ENCODE results near the gene OTULIN. TPM values are rescaled to one million over a fixed set of nuclear protein-coding genes. Genes with fewer than 3 reads are reported as not detected.

OTULIN gene
- polyA plus RNA-seq, 1 of the 3 experiments (the other 2 are of a cell fraction), result 6.6 TPM

DNA sequence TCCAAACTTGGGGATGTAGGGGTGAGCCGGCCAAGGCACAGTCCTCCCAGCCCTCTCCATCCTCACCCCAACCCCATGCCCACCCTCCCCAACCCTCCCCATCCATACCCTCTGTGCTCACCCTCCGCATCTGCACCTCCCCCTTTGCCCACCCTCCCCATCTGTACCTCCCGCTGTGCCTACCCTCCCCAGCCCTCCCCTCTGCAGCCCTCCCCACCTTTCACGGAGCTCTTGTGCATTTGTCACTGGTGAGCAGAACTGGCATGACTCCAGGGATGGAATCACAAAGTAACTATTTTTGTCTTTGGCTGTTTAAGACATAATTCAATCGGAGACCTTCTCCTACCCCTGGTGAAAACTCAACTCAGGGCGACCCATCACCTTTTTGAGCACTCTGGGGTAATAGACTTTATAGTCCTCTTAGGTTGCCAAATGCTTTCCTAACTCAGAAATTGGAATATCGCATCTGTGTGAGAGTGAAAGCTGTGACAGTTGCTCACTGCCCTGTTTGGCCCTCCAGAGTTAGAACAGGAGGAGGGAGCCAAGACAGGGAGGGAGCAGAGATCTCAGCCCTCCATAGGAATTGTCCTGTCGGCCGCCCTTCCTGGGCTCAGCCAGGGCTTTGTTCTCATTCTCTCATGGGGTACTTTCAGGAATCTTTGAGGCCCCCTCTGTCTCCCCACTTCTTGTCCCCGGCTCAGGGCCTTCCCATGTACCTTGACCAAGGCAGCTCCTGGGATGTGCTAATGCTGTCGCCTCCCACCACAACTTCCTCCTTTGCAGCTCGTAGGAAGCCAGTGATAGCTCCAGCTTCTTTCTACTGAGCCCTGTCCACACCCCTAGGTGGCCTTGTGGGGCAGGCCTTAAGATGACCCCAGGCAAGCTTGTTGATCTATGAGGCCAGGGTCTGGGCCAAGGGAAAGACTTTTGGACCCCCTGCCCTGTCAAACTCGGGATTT is 36.2 kb downstream of the OTULIN start:
- WGBS (ENCODE audit: low lambda C conversion rate), result 78% methylated on average over 13 of the region's 13 CpGs

More for the DNA sequence above, 36.2 kb downstream of the OTULIN start:
- H3F3A ChIP-seq (replicated peaks; ENCODE audit: insufficient read depth), result peaks cover 3% of the 10 kb centered on the region
- peaks cover 0 to under 1% of the 10 kb centered on the region in 2 experiments; a peak in 1 of 4 replicates for H3K4me1 ChIP-seq (ENCODE audit: control insufficient read depth in 1 of 2, insufficient read depth in 2 of 2, low read depth in 1 of 2, low read length in 1 of 2)
- H3K4me3 ChIP-seq (ENCODE audit: low read depth in 2 of 2, low read length in 1 of 2), result no peak overlapping the region
- H3K79me2 ChIP-seq (ENCODE audit: insufficient read depth), result 0 out of 2 replicates have a peak, but pooled peaks cover 3% of the 10 kb centered on the region
- ChIA-PET CTCF (interaction anchor here (1.2 to 1.3 kb wide), 2 partner anchors 302 to 303 kb away, joined by 3 to 5 read pairs; no protein-coding TSS in a partner anchor), POLR2A (no interaction called here)
- no peak overlapping the region for H2AFZ ChIP-seq (ENCODE audit: low read depth)
- no peaks in the 10 kb centered on the region for H3K9me3 ChIP-seq
- TF ChIP-seq SMC3 (IDR thresholded peaks at IDR 0.05; ENCODE audit: low read depth, low read length) (no peak), NRF1 (IDR thresholded peaks at IDR 0.05; ENCODE audit: low read depth, low read length) (no peak), TAF1 (IDR thresholded peaks at IDR 0.05; ENCODE audit: borderline replicate concordance, low read depth, low read length) (no peak), RXRA (IDR thresholded peaks at IDR 0.05; ENCODE audit: borderline replicate concordance, low read depth) (no peak), POLR2AphosphoS5 (IDR thresholded peaks at IDR 0.05; ENCODE audit: low read depth, low read length) (no peak), SIN3A (IDR thresholded peaks at IDR 0.05; ENCODE audit: borderline replicate concordance, low read depth, low read length) (no peak), RFX5 (IDR thresholded peaks at IDR 0.05; ENCODE audit: low read length) (no peak), RAD21 (IDR thresholded peaks at IDR 0.05; ENCODE audit: low read length) (no peak), RCOR1 (IDR thresholded peaks at IDR 0.05; ENCODE audit: low read length) (no peak), GATA2 (CRISPR knock-in tag; IDR thresholded peaks at IDR 0.05) (no peak), EZH2phosphoT487 (IDR thresholded peaks at IDR 0.05; ENCODE audit: borderline replicate concordance, low read depth) (no peak), NFIC (IDR thresholded peaks at IDR 0.05; ENCODE audit: borderline replicate concordance) (no peak)
- TF ChIP-seq, protein P1, sequence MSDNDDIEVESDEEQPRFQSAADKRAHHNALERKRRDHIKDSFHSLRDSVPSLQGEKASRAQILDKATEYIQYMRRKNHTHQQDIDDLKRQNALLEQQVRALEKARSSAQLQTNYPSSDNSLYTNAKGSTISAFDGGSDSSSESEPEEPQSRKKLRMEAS (IDR thresholded peaks at IDR 0.05; ENCODE audit: low read depth), result no peak
- TF ChIP-seq, protein P2, sequence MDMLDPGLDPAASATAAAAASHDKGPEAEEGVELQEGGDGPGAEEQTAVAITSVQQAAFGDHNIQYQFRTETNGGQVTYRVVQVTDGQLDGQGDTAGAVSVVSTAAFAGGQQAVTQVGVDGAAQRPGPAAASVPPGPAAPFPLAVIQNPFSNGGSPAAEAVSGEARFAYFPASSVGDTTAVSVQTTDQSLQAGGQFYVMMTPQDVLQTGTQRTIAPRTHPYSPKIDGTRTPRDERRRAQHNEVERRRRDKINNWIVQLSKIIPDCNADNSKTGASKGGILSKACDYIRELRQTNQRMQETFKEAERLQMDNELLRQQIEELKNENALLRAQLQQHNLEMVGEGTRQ (IDR thresholded peaks at IDR 0.05; ENCODE audit: borderline replicate concordance, low read depth, low read length), result no peak
- TF ChIP-seq, protein P3, sequence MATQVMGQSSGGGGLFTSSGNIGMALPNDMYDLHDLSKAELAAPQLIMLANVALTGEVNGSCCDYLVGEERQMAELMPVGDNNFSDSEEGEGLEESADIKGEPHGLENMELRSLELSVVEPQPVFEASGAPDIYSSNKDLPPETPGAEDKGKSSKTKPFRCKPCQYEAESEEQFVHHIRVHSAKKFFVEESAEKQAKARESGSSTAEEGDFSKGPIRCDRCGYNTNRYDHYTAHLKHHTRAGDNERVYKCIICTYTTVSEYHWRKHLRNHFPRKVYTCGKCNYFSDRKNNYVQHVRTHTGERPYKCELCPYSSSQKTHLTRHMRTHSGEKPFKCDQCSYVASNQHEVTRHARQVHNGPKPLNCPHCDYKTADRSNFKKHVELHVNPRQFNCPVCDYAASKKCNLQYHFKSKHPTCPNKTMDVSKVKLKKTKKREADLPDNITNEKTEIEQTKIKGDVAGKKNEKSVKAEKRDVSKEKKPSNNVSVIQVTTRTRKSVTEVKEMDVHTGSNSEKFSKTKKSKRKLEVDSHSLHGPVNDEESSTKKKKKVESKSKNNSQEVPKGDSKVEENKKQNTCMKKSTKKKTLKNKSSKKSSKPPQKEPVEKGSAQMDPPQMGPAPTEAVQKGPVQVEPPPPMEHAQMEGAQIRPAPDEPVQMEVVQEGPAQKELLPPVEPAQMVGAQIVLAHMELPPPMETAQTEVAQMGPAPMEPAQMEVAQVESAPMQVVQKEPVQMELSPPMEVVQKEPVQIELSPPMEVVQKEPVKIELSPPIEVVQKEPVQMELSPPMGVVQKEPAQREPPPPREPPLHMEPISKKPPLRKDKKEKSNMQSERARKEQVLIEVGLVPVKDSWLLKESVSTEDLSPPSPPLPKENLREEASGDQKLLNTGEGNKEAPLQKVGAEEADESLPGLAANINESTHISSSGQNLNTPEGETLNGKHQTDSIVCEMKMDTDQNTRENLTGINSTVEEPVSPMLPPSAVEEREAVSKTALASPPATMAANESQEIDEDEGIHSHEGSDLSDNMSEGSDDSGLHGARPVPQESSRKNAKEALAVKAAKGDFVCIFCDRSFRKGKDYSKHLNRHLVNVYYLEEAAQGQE (IDR thresholded peaks at IDR 0.05; ENCODE audit: low read depth, low read length), result no peak
- TF ChIP-seq, protein P4, sequence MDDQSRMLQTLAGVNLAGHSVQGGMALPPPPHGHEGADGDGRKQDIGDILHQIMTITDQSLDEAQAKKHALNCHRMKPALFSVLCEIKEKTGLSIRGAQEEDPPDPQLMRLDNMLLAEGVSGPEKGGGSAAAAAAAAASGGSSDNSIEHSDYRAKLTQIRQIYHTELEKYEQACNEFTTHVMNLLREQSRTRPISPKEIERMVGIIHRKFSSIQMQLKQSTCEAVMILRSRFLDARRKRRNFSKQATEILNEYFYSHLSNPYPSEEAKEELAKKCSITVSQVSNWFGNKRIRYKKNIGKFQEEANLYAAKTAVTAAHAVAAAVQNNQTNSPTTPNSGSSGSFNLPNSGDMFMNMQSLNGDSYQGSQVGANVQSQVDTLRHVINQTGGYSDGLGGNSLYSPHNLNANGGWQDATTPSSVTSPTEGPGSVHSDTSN (IDR thresholded peaks at IDR 0.05), result no peak
- TF ChIP-seq, protein P5, sequence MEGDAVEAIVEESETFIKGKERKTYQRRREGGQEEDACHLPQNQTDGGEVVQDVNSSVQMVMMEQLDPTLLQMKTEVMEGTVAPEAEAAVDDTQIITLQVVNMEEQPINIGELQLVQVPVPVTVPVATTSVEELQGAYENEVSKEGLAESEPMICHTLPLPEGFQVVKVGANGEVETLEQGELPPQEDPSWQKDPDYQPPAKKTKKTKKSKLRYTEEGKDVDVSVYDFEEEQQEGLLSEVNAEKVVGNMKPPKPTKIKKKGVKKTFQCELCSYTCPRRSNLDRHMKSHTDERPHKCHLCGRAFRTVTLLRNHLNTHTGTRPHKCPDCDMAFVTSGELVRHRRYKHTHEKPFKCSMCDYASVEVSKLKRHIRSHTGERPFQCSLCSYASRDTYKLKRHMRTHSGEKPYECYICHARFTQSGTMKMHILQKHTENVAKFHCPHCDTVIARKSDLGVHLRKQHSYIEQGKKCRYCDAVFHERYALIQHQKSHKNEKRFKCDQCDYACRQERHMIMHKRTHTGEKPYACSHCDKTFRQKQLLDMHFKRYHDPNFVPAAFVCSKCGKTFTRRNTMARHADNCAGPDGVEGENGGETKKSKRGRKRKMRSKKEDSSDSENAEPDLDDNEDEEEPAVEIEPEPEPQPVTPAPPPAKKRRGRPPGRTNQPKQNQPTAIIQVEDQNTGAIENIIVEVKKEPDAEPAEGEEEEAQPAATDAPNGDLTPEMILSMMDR (IDR thresholded peaks at IDR 0.05), result no peak
- TF ChIP-seq, protein P6, sequence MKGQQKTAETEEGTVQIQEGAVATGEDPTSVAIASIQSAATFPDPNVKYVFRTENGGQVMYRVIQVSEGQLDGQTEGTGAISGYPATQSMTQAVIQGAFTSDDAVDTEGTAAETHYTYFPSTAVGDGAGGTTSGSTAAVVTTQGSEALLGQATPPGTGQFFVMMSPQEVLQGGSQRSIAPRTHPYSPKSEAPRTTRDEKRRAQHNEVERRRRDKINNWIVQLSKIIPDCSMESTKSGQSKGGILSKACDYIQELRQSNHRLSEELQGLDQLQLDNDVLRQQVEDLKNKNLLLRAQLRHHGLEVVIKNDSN (IDR thresholded peaks at IDR 0.05; ENCODE audit: borderline replicate concordance, low read depth), result no peak
- DNase-seq, result no peak
- H3K9me2 ChIP-seq, result no peaks in the 10 kb centered on the region
- no peaks in the 10 kb centered on the region for H3K27me3 ChIP-seq (ENCODE audit: insufficient read depth)
- peaks cover 28 to 51% of the 10 kb centered on the region in 2 experiments for H3K36me3 ChIP-seq (replicated peaks in 1 of 2; ENCODE audit: control insufficient read depth in 1 of 2, insufficient read depth in 2 of 2, low read length in 1 of 2)
- H3K27ac ChIP-seq (ENCODE audit: low read depth in 2 of 2, low read length in 1 of 2), result no peak overlapping the region; a peak in 1 of 4 replicates
- H3K9ac ChIP-seq, result no peak overlapping the region
- H3K4me2 ChIP-seq, result no peak overlapping the region
- H4K20me1 ChIP-seq (ENCODE audit: insufficient read depth), result no peaks in the 10 kb centered on the region

Measured in SK-N-SH (cell line).